IgD-negative memory B cell (primary cell): ENCODE data around the gene BCAS2. TPM values are rescaled to one million over a fixed set of nuclear protein-coding genes. Genes with fewer than 3 reads are reported as not detected.

Experiments used
- H3K27ac Mint-ChIP-seq, 3 donors: one replicate each; pipeline ENCODE4 v1.8.0; 2020 to 2022; ENCODE audit warnings: mild to moderate bottlenecking in 3 of 3, mixed read lengths in 3 of 3, moderate library complexity in 1 of 3
- H3K27me3 Mint-ChIP-seq: one replicate; pipeline ENCODE4 v1.8.0; 2021; ENCODE audit warnings: mixed read lengths
- H3K36me3 Mint-ChIP-seq: one replicate; pipeline ENCODE4 v1.8.0; 2020; ENCODE audit warnings: mild to moderate bottlenecking, mixed read lengths
- H3K4me1 Mint-ChIP-seq, 3 donors: one replicate each; pipeline ENCODE4 v1.8.0; 2020 to 2022; ENCODE audit warnings: mixed read lengths in 3 of 3, mild to moderate bottlenecking in 1 of 3
- H3K4me3 Mint-ChIP-seq, 4 donors: one replicate each; pipeline ENCODE4 v1.8.0; 2020 to 2022; ENCODE audit warnings: mild to moderate bottlenecking in 4 of 4, mixed read lengths in 4 of 4, moderate library complexity in 3 of 4
- H3K9me3 Mint-ChIP-seq, 3 donors: one replicate each; pipeline ENCODE4 v1.8.0; 2020 to 2021; ENCODE audit warnings: mixed read lengths in 3 of 3, mild to moderate bottlenecking in 1 of 3
- polyA plus RNA-seq: library from polyadenylated mRNA; unstranded; fragments of 300-500 nt; fragmentation: Illumina TruSeq; gene quantifications from one replicate; pipeline ENCODE4 v1.2.3, GENCODE V29; 2021

BCAS2 gene
- polyA plus RNA-seq, 1 donor from 2014 or later: 87.5 TPM

DNA sequence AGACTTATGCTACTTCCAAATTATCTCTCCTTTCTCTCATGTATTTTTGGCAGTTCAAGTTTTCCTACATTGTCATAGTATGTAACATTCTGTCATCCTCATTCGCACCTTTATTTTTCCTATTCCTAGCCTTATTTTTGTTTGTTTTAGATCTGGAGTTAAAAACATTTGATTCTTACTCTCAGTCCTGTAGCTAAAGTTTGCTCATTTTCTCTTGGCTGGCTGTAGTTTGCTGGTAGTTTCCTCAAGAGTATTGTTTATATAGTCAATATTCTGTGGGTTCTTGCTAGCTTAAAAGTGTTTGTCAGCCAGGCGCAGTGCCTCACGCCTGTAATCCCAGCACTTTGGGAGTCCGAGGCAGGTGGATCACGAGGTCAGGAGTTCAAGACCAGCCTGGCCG, 40.6 kb downstream of the BCAS2 start:
- H3K27me3 Mint-ChIP-seq: peaks cover 2% of the 10 kb centered on the region
- no peaks in the 10 kb centered on the region for H3K4me1 Mint-ChIP-seq
- no peak overlapping the region for H3K4me3 Mint-ChIP-seq
- no peaks in the 10 kb centered on the region for H3K9me3 Mint-ChIP-seq
- no peaks in the 10 kb centered on the region for H3K36me3 Mint-ChIP-seq
- no peak overlapping the region for H3K27ac Mint-ChIP-seq

- Mint-ChIP-seq H3K9me3 (no peaks in the 10 kb centered on the region), H3K4me3 (no peak overlapping the region), H3K4me1 (no peaks in the 10 kb centered on the region), H3K36me3 (no peaks in the 10 kb centered on the region), H3K27ac (no peak overlapping the region), H3K27me3 (peaks cover 2% of the 10 kb centered on the region)
Observed at GRCh38 chr1:114540272-114540671, 41.1 kb downstream of the BCAS2 start.

GRCh38 chr1:114536043-114536442, 45.4 kb downstream of the BCAS2 start:
- no peaks in the 10 kb centered on the region for H3K36me3 Mint-ChIP-seq
- H3K4me3 Mint-ChIP-seq: no peak overlapping the region
- no peak overlapping the region for H3K27ac Mint-ChIP-seq
- H3K4me1 Mint-ChIP-seq: no peaks in the 10 kb centered on the region
- H3K27me3 Mint-ChIP-seq: peaks cover 2% of the 10 kb centered on the region
- no peaks in the 10 kb centered on the region for H3K9me3 Mint-ChIP-seq

- no peak overlapping the region for H3K4me3 Mint-ChIP-seq
- H3K36me3 Mint-ChIP-seq: no peaks in the 10 kb centered on the region
- H3K4me1 Mint-ChIP-seq: no peaks in the 10 kb centered on the region
- H3K27ac Mint-ChIP-seq: no peak overlapping the region
- H3K9me3 Mint-ChIP-seq: no peaks in the 10 kb centered on the region
- peaks cover 2% of the 10 kb centered on the region for H3K27me3 Mint-ChIP-seq
Observed at GRCh38 chr1:114535401-114535800, 46.0 kb downstream of the BCAS2 start.

- Mint-ChIP-seq H3K27ac (no peak overlapping the region), H3K36me3 (no peaks in the 10 kb centered on the region), H3K4me3 (no peak overlapping the region), H3K27me3 (no peaks in the 10 kb centered on the region), H3K9me3 (no peaks in the 10 kb centered on the region), H3K4me1 (no peaks in the 10 kb centered on the region)
Observed at GRCh38 chr1:114531094-114531493, 50.3 kb downstream of the BCAS2 start.

GRCh38 chr1:114530224-114530623, 51.2 kb downstream of the BCAS2 start:
- Mint-ChIP-seq H3K4me1 (no peaks in the 10 kb centered on the region), H3K4me3 (no peak overlapping the region), H3K9me3 (no peaks in the 10 kb centered on the region), H3K27ac (no peak overlapping the region), H3K36me3 (no peaks in the 10 kb centered on the region), H3K27me3 (no peaks in the 10 kb centered on the region)

DNA sequence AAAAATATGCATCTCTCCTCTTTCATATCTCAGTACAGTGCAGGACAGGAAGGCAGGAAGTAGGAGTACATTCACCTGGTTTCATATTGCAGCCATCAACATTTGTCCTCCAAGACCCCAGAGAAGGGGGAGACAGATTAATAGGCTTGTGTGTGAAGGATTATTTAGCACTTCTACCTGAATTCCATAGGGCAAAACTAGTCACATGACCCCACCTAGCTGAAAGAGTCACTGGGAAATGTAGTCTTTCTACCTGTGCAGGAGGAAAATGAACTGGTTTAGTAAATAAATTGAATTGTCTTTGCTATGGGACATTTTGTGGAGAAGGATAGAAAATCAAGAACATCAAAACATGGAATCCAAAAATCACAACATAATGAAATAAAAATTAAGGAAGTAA, 56.5 kb downstream of the BCAS2 start:
- no peak overlapping the region for H3K27ac Mint-ChIP-seq
- H3K27me3 Mint-ChIP-seq: peaks cover 2% of the 10 kb centered on the region
- no peaks in the 10 kb centered on the region for H3K36me3 Mint-ChIP-seq
- H3K4me1 Mint-ChIP-seq: peaks cover 0 to 1% (median 0%) of the 10 kb centered on the region in 3 donors
- no peaks in the 10 kb centered on the region for H3K9me3 Mint-ChIP-seq
- H3K4me3 Mint-ChIP-seq: no peak overlapping the region

- Mint-ChIP-seq H3K4me1 (peaks cover 0 to 1% (median 0%) of the 10 kb centered on the region in 3 donors), H3K4me3 (no peak overlapping the region), H3K27me3 (peaks cover 4% of the 10 kb centered on the region), H3K9me3 (no peaks in the 10 kb centered on the region), H3K27ac (no peak overlapping the region), H3K36me3 (peaks cover 1% of the 10 kb centered on the region)
Observed at GRCh38 chr1:114522264-114522575, 59.2 kb downstream of the BCAS2 start.

- Mint-ChIP-seq H3K27ac (no peak overlapping the region), H3K4me1 (peaks cover 0 to 1% (median 0%) of the 10 kb centered on the region in 3 donors), H3K4me3 (no peak overlapping the region), H3K9me3 (no peaks in the 10 kb centered on the region), H3K27me3 (peaks cover 4% of the 10 kb centered on the region), H3K36me3 (peaks cover 1% of the 10 kb centered on the region)
Observed at GRCh38 chr1:114521396-114522263, 59.8 kb downstream of the BCAS2 start.

Other genes with a start within 250 kb of the BCAS2 start
- 28.0 TPM for gene TRIM33, start 70.4 kb downstream of the BCAS2 start, polyA plus RNA-seq
- gene DENND2C, start 88.4 kb upstream of the BCAS2 start, polyA plus RNA-seq: 0.25 TPM
- gene AMPD1, start 113.9 kb upstream of the BCAS2 start, polyA plus RNA-seq: 0.21 TPM
- 30.6 TPM for gene NRAS, start 135.2 kb upstream of the BCAS2 start, polyA plus RNA-seq
- 312 TPM for gene CSDE1, start 176.4 kb upstream of the BCAS2 start, polyA plus RNA-seq
- 33.9 TPM for gene SIKE1, start 199.1 kb upstream of the BCAS2 start, polyA plus RNA-seq